Measurements from ENCODE around the gene GJD2.

Gene GJD2
- 0 reads per million in 4 donors for total RNA-seq

DNA sequence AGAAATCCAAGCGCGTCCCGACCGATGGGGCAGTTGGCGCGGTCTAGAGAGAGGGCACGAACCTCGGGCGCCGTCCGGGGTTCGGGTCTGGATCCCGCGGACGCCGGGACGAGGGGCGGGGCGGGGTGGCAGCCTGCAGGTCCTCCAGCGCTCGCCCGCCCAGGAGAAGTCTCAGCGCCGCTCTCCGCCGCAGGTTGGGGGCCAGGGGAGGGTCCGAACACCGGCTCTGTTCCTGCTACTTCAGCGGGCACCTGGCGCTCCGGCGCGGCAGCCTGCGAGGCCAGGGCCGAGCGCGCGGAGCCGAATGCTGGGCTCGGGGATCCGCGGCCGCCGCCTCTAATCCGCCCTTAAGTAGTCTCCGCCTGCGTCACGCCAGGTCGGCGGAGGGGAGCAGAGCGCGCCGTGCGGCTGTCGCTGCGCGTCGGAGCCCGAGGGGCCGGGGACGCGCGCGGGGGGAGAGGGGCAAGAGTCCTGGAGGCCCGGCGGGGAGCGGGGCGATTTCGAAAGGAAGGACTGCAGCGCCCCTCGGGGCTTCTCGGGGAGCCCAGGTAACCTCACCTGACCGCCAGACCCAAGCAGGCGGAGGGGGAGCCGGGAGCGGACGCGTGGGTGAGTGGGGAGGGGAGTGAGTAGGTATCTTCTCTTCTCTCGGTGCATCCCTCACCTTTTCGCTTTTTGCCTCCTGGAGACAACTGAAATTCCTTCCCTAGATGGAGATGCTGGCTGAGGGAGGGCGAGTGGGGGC is at the start of gene GJD2:
GJD2 (minus strand) TSS at position 325 of the 745 bp plus-strand sequence. CDS start 510 bp downstream, outside the sequence.
- DNase-seq = no peak

DNA sequence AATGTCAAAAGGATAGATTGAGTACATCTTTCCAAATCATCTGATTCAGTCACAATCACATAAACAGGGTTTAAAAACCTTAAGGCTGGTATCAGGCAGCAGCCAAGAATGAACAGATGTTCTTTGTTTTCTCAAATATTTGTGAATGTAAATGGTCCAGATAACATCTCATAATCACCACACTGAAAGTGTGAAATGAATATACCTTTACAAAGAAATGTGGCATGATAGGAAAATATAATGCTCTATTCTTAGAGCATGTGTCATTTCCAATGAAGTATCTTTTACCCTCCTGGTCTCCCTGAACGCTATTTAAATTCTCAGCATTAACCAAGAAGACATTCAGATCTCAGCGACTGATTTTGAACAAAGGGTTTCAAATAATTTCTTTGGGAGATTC is 49.3 kb upstream of the GJD2 start:
- no peak for DNase-seq

DNA sequence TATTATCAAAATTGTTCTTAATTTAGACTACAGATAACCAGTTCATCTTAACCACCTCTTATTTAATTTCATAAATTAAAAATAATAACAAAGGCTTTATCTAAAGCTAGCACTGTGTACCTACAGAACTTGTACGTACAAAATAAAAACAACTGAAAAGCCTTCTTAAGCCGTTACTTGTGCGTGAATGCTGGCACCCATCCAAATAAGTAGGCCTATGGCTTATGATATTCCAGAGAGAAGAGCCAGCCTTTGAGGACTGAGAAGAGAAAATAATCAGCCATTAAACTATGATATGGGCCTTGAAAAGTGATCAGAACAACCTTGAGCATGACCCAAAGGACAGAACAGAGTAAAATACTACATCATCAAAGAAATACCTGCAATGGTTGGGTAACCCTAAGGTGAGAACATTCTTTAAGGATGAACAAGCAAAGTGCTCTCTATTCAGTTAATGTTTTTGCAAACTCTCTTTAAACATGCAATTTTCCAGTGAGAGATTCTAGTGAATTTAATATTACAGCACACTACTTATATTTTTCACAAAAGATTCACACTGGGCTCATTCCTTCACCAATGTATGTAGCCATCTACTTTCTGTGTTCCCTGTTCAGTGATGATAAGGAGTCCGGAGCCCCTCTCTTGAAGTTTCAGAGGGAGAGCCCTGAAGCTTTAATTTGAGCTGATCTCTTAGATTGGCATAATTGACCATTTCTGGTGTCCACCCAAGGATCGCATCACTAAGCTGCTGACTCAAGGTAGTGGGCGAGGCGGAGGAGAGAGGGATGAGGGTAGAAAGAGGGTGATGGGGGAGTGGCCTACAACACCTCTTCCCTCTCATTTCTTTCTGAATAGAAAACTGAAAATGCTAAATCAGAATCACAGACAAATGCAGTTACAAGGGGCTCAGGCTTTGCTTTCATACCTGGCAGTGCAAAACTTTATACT is 48.3 kb upstream of the GJD2 start:
- DNase-seq = no peak

DNA sequence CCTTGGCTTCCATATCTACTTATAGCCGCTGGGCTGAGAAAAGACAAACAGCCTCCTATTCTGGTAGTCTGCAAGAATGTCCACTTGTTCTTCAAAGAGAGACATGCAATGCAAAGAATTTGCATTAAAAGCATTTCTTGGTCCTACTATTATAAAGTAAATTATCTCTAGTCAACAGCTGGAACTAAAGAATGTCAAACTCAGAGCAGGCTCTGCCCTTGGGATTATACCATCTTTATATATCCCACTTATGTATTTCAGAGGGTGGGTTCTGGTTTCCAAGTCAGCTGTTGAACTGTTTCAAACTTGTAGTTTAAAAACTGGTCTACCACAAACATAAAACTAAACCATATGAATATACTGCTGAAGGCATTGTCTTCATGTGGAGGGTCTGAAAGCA is 47.6 kb upstream of the GJD2 start:
- DNase-seq = no peak

DNA sequence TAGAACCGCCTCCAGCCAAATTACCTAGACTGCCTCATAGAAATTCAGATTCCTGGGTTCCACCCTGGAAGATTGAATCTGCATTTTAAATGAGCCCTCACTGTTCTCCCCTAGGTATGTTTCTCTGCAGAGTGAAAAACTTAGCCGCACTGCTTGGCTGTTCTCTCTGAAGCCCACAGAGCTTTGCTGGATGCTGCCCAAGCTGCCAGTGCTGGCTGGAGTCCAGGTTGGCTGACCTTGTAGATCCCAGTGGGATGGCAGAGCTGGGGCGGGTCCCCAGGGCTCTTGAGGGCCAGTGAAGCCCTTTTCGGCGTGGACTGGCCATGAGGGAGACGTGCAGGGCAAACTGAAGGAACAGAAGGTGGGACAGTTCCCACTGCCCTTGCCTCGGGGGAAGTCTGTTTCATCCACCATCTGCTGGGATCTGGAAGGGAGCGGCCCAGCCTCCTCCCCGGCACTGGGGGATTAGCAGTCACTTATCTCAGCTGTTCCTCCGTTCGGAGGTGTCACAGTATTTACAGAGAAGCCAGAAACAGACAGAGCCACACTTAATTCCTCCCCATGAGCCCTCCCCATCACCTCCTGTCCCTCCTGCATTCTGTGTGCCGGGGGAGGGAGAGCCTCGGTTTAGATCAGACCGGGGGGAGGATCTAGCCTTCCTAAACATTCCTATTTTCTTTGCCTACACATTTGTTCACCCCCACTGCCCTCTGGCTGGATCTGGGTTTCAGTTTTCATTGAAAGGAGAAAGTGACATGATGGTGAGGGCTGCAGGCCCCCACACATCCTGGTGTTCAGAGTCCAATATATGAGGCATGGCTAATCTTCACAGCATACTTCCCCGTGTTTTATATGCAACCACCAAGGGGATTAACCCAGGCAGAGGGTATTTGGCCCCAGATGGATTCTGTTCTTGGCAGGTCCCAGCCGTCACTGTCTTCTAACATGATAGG is 44.6 kb upstream of the GJD2 start:
- no peak for DNase-seq

DNA sequence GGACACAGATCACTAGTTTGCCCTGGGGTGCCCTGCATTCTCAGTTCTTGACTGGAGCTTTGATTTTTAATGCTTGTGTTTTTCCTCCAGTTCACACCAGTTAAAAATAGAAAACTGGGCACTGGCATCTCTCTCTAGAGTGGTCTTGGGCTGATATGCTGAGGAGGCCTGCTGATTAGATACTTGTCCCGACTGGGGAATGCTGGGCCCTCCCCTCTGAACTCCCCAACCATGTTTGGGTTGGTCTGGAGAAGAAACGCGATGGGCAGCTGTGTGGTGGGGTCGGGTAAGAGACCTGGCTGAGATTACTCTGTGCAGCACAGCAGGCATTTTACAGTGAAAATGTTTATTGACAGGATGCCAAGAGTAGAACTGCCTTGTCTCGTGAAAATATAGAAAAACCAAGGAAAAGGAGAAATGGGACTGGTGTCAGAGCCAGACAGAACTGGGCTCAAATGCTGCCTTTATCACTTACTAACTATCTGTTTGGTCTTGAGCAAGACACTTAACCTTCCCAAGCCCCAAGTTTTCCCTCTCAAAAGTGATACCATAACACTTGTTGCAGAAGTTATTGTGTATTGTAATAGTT is 42.1 kb upstream of the GJD2 start:
- no peak for DNase-seq

DNA sequence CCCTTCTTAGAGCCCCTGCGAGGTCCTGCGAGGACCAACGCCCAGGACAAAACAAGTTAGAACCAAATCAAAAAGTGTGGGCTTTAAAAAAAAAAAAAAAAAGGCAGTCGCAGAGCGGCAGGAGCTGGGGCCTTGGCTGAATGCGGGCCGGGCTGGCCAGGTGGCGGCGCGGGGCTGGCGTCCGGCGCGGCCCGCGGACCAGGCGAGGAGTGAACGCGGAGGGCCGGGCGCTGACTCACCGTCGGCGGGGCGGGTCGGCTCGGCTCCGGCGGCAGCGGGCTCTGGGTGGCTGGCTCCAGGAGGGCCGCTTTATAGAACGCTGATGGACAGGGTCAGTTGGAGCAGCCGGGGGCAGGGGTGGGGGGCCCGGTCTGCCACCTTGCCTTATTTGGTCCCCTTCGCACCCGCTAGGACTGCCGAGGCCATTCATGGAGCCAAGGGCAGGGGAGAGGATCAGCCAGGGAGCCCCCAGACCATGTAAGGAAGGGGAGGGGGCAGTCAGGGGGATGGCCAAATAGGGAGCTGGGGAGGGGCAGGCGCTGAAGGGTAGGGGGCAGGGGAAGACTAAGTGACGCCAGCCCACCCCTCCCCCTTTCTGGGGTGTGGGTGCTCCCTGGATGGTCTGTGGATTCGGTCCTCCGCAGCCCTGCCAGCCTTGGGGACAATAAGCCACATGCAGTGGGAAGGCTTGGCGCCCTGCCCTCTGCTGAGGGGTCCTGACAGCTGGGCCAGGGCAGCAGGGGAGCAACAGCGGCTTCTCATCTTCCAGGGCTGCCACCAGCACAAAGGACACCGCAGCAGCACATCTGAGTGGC is 40.7 kb upstream of the GJD2 start, which contains the start of gene ACTC1:
ACTC1 (minus strand) TSS at position 283 of the 815 bp plus-strand sequence. CDS start 741 bp downstream, outside the sequence.
- DNase-seq = no peak

DNA sequence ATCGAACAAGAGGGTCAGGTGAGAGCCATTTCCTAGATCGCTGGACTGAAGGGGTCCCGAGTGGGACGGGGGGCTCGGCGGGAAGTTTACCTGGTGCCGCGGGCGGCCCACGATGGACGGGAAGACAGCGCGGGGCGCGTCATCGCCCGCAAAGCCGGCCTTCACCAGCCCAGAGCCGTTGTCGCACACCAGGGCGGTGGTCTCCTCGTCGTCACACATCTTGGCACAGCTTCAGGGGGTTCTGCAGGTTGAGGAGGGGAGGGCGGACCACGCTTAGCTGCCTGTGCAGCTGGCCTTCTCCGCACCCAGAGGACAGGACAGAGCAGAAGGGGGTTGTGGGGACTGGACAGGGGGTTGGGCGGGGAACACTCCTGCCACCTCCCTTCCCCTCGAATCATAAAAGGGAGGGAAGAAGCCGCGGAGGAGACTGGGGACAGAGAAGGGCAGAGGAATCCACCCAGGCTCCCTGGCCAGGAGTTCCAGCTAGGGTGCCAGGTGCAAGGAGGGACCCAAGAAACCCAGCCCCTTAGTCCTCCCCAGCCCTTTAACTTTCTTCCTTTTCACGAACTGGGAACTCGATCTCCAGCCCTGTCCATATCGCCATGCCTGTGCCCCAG is 39.9 kb upstream of the GJD2 start:
- DNase-seq = no peak

DNA sequence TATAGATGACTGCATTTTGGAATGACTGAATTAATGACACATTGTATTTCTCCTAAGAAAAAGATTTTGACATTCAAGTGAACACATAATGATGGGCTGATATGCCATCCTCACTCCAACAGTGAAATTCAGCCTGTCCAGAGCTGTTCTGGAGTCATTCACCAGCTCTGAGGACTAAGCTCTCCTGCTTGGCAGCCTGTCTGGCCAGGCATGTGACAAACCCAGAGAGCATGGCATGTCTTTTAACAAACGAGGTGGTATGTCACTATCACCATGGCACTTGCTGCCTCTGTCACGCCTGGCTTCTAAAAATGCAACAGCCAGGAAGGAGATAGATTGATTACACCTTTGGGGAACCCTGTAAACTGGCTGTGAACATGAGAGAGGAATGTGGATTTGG is 39.1 kb upstream of the GJD2 start:
- DNase-seq = no peak

DNA sequence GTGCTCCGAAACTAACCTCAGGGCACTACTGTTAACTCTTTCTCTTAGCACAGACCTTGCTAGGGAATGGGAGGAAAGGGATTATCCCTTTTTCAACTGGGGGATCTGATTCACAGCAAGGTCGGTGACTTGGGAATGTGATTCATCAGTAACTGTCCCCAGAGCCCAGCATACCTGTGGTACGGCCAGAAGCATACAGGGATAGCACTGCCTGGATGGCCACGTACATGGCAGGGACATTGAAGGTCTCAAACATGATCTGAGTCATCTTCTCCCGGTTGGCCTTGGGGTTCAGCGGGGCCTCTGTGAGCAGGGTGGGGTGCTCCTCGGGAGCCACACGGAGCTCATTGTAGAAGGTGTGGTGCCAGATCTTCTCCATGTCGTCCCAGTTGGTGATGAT is 38.3 kb upstream of the GJD2 start:
- no peak for DNase-seq

DNA sequence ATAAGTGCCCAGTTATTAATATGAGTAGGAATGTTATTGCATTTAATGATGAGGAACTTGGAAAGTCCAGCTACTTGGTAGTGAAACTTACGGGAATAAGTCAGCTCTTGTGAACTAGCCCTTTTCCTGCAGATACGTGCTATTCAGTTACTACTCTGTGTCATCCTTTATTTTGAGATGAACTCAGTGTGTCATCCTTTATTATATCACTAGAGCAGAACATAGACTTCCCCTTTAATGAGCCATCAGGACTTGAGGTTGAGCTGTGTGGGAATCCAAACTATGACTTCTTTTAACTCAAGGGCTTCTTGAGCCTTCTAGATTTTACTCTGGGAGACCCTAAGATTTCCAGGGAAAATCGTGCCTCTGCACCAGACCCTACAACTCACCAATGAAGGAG is 36.9 kb upstream of the GJD2 start:
- no peak for DNase-seq

DNA sequence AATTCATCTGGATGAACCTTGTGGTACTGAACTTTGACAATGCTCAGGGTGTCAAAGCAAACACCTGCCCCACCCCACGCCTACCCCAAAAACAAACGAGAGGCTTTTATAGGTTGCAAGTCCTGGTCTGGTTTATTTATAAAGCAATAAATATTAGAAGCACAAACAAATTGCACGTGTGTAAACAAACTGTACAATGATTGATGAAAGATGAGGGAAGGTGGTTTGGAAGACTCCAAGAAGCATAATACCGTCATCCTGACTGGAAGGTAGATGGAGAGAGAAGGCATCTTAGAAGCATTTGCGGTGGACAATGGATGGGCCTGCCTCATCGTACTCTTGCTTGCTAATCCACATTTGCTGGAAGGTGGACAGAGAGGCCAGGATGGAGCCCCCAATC is 35.3 kb upstream of the GJD2 start:
- no peak for DNase-seq

DNA sequence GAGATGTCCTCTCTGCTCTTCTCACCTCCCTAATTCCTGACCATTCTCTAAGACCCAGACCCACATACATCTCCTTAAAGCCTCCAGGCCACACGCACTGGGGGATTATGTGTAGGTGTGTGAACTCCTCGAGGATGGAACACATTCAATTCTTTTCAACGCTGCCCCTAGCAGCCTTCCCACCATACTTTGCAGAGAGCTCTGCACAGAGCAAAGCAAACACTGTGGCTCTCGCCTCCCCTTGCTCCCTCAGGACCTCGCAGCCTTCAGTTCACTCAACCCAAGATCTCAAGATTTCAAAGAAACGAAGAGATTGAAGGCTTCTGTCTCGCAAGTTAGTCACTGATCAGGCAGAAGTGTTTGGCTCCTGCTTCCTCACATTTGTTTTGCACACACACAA is 34.5 kb upstream of the GJD2 start:
- DNase-seq = no peak

DNA sequence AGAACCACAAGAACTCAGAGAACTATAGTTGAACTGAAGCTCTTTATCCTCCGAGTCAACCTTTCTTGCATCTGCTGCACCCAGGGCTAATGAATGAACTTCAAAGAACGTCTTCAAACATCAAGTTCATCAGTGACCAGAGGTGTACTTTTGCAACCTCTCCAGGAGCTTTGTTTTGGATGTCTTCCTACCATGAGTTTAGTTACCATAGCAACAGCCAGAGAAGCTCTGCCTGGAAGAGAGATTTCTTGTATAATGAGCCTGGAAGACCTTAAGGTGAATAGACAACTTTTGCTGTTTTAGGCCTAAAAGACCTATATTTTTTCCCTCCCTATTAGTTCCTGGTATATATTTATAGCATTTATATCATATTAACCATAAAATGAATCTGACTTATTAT is 31.4 kb upstream of the GJD2 start:
- DNase-seq = no peak

DNA sequence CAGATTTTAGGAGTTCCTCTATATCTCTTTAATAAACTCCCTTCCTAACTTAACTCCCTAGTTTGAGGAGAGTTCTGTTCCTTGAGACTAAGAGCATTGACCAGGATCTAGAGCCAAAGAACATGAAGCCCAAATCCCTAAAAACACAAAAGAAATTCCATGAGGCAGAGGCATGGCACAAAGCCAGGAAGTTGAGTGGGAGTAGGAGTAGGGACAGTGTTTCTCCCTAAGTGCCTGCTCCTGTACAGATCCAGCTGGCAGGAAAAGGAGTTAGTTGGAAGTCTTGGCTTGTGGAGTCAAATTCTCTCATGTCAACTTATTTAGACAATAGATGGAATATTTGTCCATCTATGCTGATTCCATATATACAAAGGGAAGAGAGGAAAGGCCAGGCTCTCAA is 29.2 kb upstream of the GJD2 start:
- DNase-seq = no peak

DNA sequence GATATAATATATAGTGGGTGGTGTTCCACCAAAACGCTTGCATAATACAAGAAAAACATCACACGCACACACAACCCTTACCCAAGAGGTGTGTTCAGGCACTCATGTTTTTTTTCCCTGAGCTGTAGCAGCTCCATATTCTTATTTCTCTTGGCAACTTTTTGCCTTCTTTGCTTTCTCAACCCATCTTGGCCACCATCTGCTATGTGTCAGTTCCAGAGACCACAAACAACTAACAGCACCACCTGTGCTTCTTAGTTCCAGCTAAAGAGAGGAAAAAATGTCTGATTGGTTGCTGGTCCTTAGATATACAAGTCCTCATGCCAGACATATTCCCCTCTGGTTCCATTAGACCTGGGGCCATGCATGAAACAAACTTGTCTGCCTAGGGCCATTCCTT is 28.6 kb upstream of the GJD2 start:
- no peak for DNase-seq

DNA sequence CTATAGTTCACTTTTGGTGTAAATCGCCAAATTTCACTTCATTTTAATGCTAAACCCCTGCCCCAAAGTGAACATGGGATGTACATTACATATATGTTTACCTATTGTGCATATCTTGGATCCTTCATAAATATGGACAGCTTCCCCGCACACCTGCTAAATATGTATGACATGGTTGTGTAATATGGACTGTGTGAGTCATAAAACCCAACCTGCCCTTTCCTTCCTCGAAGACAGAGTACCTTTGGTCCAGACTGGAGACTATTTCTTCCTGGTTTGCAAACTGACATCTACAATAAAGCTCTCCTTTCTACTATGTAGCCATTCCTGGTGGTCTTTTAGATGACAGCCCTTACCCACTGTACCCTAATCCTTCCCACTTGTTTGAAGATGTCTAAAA is 28.1 kb upstream of the GJD2 start:
- DNase-seq = no peak

DNA sequence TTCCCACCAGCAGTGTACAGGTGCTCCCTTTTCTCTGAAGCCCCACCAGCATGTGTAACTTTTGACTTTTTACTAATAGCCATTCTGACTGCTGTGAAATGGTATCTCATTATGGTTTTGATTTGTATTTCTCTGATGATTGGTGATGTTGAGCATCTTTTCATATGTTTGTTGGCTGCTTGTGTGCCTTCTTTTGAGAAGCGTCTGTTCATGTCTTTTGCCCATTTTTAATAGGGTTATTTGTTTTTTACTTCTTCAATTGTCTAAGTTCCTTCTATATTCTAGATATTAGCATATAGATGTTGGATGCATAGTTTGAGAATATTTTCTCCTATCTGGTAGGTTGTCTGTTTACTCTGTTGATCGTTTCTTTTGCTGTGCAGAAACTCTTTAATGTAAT is 25.9 kb upstream of the GJD2 start:
- DNase-seq = no peak

DNA sequence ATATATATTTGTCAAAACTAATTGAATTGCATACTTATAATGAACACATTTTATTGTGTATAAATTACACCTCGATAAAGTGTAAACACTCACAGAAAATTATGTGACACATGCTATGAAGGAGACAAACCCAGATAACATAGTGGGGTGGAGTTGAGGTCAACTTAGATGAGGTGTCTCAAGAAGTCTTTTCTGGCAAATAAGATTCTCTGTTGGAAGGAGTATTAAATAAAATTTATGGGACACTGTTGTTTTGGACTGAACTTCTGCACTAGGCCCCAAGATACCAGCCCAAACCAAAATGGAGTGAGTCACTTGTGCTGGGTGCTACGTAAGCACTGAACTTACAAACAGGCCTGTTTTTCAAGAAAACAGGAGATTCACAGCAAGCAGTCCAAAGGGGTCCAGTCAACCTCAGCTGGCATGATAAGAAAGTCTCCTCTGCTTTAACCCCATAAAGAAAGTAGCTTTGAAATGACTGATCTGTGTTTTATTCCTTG is 21.9 kb upstream of the GJD2 start:
- DNase-seq = no peak

DNA sequence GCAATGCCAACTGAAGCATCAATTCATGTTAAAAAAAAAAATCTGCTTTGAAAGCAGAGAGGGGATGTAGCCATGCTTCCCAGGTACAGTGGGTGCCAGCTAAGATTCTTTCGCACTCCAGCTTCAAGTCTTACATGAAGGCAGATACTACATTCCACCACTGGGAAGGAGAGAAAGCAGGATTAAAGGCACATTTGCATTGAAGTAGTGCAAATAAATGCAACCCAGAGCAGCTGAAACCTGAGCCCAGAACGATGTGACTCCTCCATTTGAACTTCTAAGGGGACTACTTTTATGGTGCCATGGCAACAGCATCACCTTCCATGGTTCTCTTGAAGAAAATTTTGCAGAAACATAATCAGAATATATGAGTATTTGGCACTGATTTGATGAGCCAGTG is 19.1 kb upstream of the GJD2 start:
- no peak for DNase-seq

DNA sequence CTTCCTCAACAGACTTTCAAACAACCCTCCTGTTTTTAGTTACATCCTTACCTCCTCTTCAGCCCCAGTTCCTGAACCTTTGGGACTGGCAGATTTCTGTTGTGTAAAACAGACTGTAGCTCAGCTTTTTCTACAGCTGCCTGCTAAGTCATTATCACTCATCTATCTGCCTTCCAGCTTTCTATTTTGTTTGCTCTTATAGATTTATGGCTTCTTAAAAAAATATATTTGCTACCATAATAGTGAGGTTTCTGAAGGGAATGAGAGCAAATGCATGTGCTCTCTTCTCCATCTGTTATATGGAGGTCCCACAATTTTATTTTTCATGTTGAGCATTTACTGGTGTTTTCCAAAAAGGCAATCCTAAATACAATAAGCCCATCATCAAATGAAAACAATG is 18.2 kb upstream of the GJD2 start:
- DNase-seq = no peak

Data from T-helper 1 cell (primary cell).